Mammary epithelial cell (primary cell): Measurements from ENCODE around the gene RGL1.

Source experiments
- CTCF ChIP-seq, 2 donors: IDR thresholded peaks in 1 of 2; conservative IDR thresholded peaks in 1 of 2; 2 replicates each; pipeline ENCODE4 v1.5.1; 2011 to 2012; ENCODE audit warnings: inconsistent platforms in 2 of 2, low read length in 2 of 2, mild to moderate bottlenecking in 2 of 2, control low read depth in 1 of 2, low read depth in 1 of 2; ENCODE audit not compliant: insufficient read depth in 1 of 2; ENCODE audit errors: extremely low read depth in 1 of 2
- EZH2 ChIP-seq: IDR thresholded peaks from 2 replicates; pipeline ENCODE4 v1.6.1; 2012; ENCODE audit warnings: low read length, inconsistent platforms, borderline replicate concordance

GRCh38 chr1:183871142-183871541 lies 66.2 kb downstream of the RGL1 start:
- TF ChIP-seq CTCF (conservative IDR thresholded peaks at IDR 0.05 in 1 of 2, IDR thresholded peaks at IDR 0.05 in 1 of 2; ENCODE audit: extremely low read depth in 1 of 2, insufficient read depth in 1 of 2, low read depth in 1 of 2, low read length in 2 of 2), result no peak
- no peak for TF ChIP-seq EZH2
